SU-DHL-6 (cell line): Measurements from ENCODE around the gene TMCC3.

Experiments used
- CTCF ChIP-seq: fragments of 200-600 bp; sonication (generic); IDR thresholded peaks from one replicate; pipeline ENCODE4 v1.5.1; 2017; ENCODE audit warnings: antibody characterized with exemption, mild to moderate bottlenecking, low read length, moderate library complexity; ENCODE audit not compliant: insufficient read depth, poor library complexity, severe bottlenecking
- EZH2phosphoT487 ChIP-seq: fragments of 200-600 bp; sonication (generic), shearing (Covaris generic); conservative IDR thresholded peaks from 2 replicates; pipeline ENCODE4 v1.6.1; 2018; ENCODE audit warnings: mild to moderate bottlenecking, antibody characterized with exemption, low read length, moderate library complexity, mixed read lengths

- TF ChIP-seq CTCF (no peak), EZH2phosphoT487 (no peak)
Observed at GRCh38 chr12:94620621-94621020, 29.7 kb downstream of the TMCC3 start.
